HCT116 (cell line): Measurements from ENCODE around the gene DDX1. TPM values are rescaled to one million over a fixed set of nuclear protein-coding genes. Genes with fewer than 3 reads are reported as not detected.

Source experiments
- ATAC-seq: fragments of 200-7000 bp; cut with Tn5 transposase; 2 replicates; pipeline ENCODE4 v1.9.1; 2020; ENCODE audit warnings: mild to moderate bottlenecking, moderate library complexity
- BruUV-seq: library from RNA; stranded (reverse); fragments of 400-500 nt; replicated peaks from 2 replicates; lab custom pipeline; 2021; lab: Mats Ljungman, UMichigan
- CTCF ChIA-PET: fragments of 300-600 bp; sonication (Branson Sonifier 250); formaldehyde crosslinking; loops from one replicate; lab custom pipeline; 2021; ENCODE audit warnings: antibody characterized with exemption; lab: Charles Lee
- POLR2A ChIA-PET: fragments of 300-600, 350-600 bp; sonication (Branson Sonifier 250); formaldehyde crosslinking; loops from one replicate; lab custom pipeline; 2021; ENCODE audit warnings: antibody characterized with exemption; lab: Charles Lee
- RAD21 ChIA-PET, 2 experiments: fragments of 300-600 bp; sonication (Branson Sonifier 250); formaldehyde crosslinking; loops; one replicate each; lab custom pipeline; 2023; ENCODE audit warnings: low total read pairs in 2 of 2; ENCODE audit not compliant: uncharacterized antibody in 2 of 2, unreplicated experiment in 2 of 2, low non-redundant PET in 1 of 2; lab: Charles Lee
- DNase-seq: peaks from one replicate; pipeline ENCODE4 v3.0.0-alpha.2; 2010; ENCODE audit warnings: low read depth, low spot score
- H2AFZ ChIP-seq: fragments of 200-600 bp; shearing (Covaris generic), sonication (generic); 2 replicates; pipeline ENCODE4 v1.6.1; 2017; ENCODE audit warnings: low read depth, mixed run types, mixed read lengths, antibody characterized with exemption, low read length; ENCODE audit not compliant: poor library complexity, severe bottlenecking
- H3K27ac ChIP-seq: 2 replicates; pipeline ENCODE4 v1.5.1; 2012; ENCODE audit warnings: low read depth, low read length
- H3K27me3 ChIP-seq: fragments of 200-600 bp; sonication (generic); 2 replicates; pipeline ENCODE4 v1.6.1; 2016; ENCODE audit warnings: mixed run types, low read length, mixed read lengths; ENCODE audit not compliant: insufficient read depth
- H3K36me3 ChIP-seq, 2 experiments: fragments of 200-500 bp in 1 of 2; fragments of 200-600 bp in 1 of 2; sonication (Bioruptor generic) in 1 of 2; sonication (generic) in 1 of 2; 2 replicates each; pipeline versions ENCODE4 v1.5.1 to v1.6.1; 2014 to 2016; ENCODE audit warnings: low read length in 2 of 2, inconsistent platforms in 1 of 2, mixed read lengths in 1 of 2, mixed run types in 1 of 2; ENCODE audit not compliant: insufficient read depth in 2 of 2, control insufficient read depth in 1 of 2
- H3K4me1 ChIP-seq, 2 experiments: fragments of 200-600 bp in 1 of 2; sonication (generic) in 1 of 2; 2 replicates each; pipeline versions ENCODE4 v1.5.1 to v1.6.1; 2012 to 2017; ENCODE audit warnings: low read length in 2 of 2, inconsistent platforms in 1 of 2, mild to moderate bottlenecking in 1 of 2, mixed read lengths in 1 of 2, mixed run types in 1 of 2, moderate library complexity in 1 of 2; ENCODE audit not compliant: insufficient read depth in 2 of 2, control insufficient read depth in 1 of 2
- H3K4me2 ChIP-seq: fragments of 200-600 bp; sonication (generic); 2 replicates; pipeline ENCODE4 v1.6.1; 2017; ENCODE audit warnings: mixed run types, low read length, mixed read lengths
- H3K4me3 ChIP-seq, 2 experiments: fragments of 200-600 bp in 1 of 2; sonication (generic) in 1 of 2; replicated peaks in 1 of 2; 2 replicates each; pipeline ENCODE4 v1.5.1; 2011 to 2016; ENCODE audit warnings: low read length in 2 of 2, control low read depth in 1 of 2, low read depth in 1 of 2, mild to moderate bottlenecking in 1 of 2, mixed read lengths in 1 of 2, mixed run types in 1 of 2
- H3K79me2 ChIP-seq: fragments of 200-600 bp; sonication (generic); 2 replicates; pipeline ENCODE4 v1.6.1; 2017; ENCODE audit warnings: mild to moderate bottlenecking, mixed run types, low read length, moderate library complexity, mixed read lengths; ENCODE audit not compliant: insufficient read depth
- H3K9ac ChIP-seq: fragments of 200-600 bp; sonication (generic); 2 replicates; pipeline ENCODE4 v1.6.1; 2016; ENCODE audit warnings: low read length, mixed read lengths
- H3K9me2 ChIP-seq: fragments of 200-600 bp; sonication (generic), shearing (Covaris generic); 2 replicates; pipeline ENCODE4 v1.6.1; 2017; ENCODE audit warnings: mixed run types, mild to moderate bottlenecking, moderate library complexity; ENCODE audit not compliant: insufficient read depth
- H3K9me3 ChIP-seq, 2 experiments: fragments of 200-500 bp in 1 of 2; fragments of 200-600 bp in 1 of 2; sonication (Bioruptor generic) in 1 of 2; sonication (generic) in 1 of 2; 2 replicates each; pipeline ENCODE4 v1.6.1; 2014 to 2017; ENCODE audit warnings: low read length in 2 of 2, mixed read lengths in 2 of 2, inconsistent platforms in 1 of 2, low read depth in 1 of 2, mild to moderate bottlenecking in 1 of 2, mixed run types in 1 of 2, moderate library complexity in 1 of 2; ENCODE audit not compliant: control insufficient read depth in 1 of 2, insufficient read depth in 1 of 2
- H4K20me1 ChIP-seq: fragments of 200-600 bp; sonication (generic), shearing (Covaris generic); 2 replicates; pipeline ENCODE4 v1.6.1; 2017; ENCODE audit warnings: mixed run types, mild to moderate bottlenecking, moderate library complexity; ENCODE audit not compliant: insufficient read depth
- CBX3 ChIP-seq: IDR thresholded peaks from 2 replicates; pipeline ENCODE4 v1.6.1; 2012; ENCODE audit warnings: low read depth
- CEBPB ChIP-seq: IDR thresholded peaks from 2 replicates; pipeline ENCODE4 v1.6.1; 2012; ENCODE audit warnings: low read depth
- EGR1 ChIP-seq: IDR thresholded peaks from 2 replicates; pipeline ENCODE4 v1.6.1; 2012; ENCODE audit warnings: low read depth
- ELF1 ChIP-seq: IDR thresholded peaks from 2 replicates; pipeline ENCODE4 v1.6.1; 2012; ENCODE audit warnings: low read depth, borderline replicate concordance
- EZH2 ChIP-seq: fragments of 200-600 bp; sonication (generic); IDR thresholded peaks from 2 replicates; pipeline ENCODE4 v1.6.1; 2017; ENCODE audit warnings: antibody characterized with exemption, mixed run types
- EZH2phosphoT487 ChIP-seq: fragments of 200-600 bp; IDR thresholded peaks from 2 replicates; pipeline ENCODE4 v1.6.1; 2018; ENCODE audit warnings: antibody characterized with exemption, borderline replicate concordance
- FOSL1 ChIP-seq: IDR thresholded peaks from 2 replicates; pipeline ENCODE4 v1.6.1; 2012; ENCODE audit warnings: low read depth
- JUND ChIP-seq: IDR thresholded peaks from 2 replicates; pipeline ENCODE4 v1.6.1; 2012
- POLR2A ChIP-seq: IDR thresholded peaks from 2 replicates; pipeline ENCODE4 v1.7.0; 2011; ENCODE audit warnings: borderline replicate concordance; ENCODE audit not compliant: insufficient read depth, insufficient read length; ENCODE audit errors: extremely low read depth
- POLR2AphosphoS5 ChIP-seq: IDR thresholded peaks from 2 replicates; pipeline ENCODE4 v1.6.1; 2011; ENCODE audit warnings: mild to moderate bottlenecking, low read depth, low read length, moderate library complexity
- RAD21 ChIP-seq: IDR thresholded peaks from 2 replicates; pipeline ENCODE4 v1.6.1; 2012; ENCODE audit warnings: low read depth, mild to moderate bottlenecking
- SIN3A ChIP-seq: IDR thresholded peaks from 2 replicates; pipeline ENCODE4 v1.6.1; 2012; ENCODE audit warnings: low read depth
- TCF7L2 ChIP-seq: IDR thresholded peaks from 2 replicates; pipeline ENCODE4 v1.7.0; 2011; ENCODE audit warnings: borderline replicate concordance, inconsistent platforms; ENCODE audit not compliant: insufficient read depth, insufficient read length; ENCODE audit errors: extremely low read depth
- YY1 ChIP-seq: IDR thresholded peaks from 2 replicates; pipeline ENCODE4 v1.6.1; 2011; ENCODE audit warnings: low read length, low read depth, moderate library complexity, mild to moderate bottlenecking; ENCODE audit not compliant: insufficient replicate concordance; ENCODE audit errors: extremely low read depth
- ZFX ChIP-seq: fragments of 450-650 bp; IDR thresholded peaks from 2 replicates; pipeline ENCODE4 v1.6.1; 2017
- ZNF274 ChIP-seq: fragments of 200-500 bp; sonication (Bioruptor generic); IDR thresholded peaks from 2 replicates; pipeline ENCODE4 v1.6.1; 2014; ENCODE audit warnings: mild to moderate bottlenecking, low read depth, low read length, inconsistent platforms
- intact Hi-C: fragments of 100-400 bp; cut with micrococcal nuclease; formaldehyde crosslinking; loops from 2 replicates; pipeline ENCODE4 v1.10.0; 2022
- total RNA-seq: library from RNA; stranded (reverse); gene quantifications from one replicate; pipeline ENCODE4 v1.2.1, GENCODE V29; 2021; ENCODE audit not compliant: unreplicated experiment
- TF ChIP-seq, protein P1 (sequence below): IDR thresholded peaks from 2 replicates; pipeline ENCODE4 v1.6.1; 2012
- TF ChIP-seq, protein P2 (sequence below): IDR thresholded peaks from 2 replicates; pipeline ENCODE4 v1.6.1; 2012
- TF ChIP-seq, protein P3 (sequence below): IDR thresholded peaks from 2 replicates; pipeline ENCODE4 v1.6.1; 2011; ENCODE audit warnings: mild to moderate bottlenecking, low read length, moderate library complexity; ENCODE audit not compliant: insufficient replicate concordance; ENCODE audit errors: extremely low read depth

Gene DDX1
- total RNA-seq, 1 experiment from 2014 or later: 117 TPM

DNA sequence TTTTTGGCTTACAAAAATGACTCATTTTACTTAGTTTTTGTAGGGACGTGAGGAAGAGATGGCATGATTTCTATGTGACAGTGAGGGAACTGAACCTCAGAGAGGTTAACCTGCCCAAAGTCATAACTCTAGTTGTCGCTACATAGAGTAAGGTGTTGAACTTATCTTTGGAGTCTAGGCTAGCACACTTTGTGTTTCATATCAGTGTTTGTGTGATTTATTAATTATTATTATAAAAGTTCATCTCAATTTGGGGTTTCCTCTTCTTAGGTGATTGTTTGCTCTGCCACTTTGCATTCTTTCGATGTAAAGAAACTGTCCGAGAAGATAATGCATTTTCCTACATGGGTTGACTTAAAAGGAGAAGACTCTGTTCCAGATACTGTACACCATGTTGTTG lies 28.3 kb downstream of the DDX1 start:
- ChIA-PET CTCF (no interaction called here), POLR2A (no interaction called here), RAD21 (no interaction called here)
- H3K4me1 ChIP-seq: no peaks in the 10 kb centered on the region
- H3K27me3 ChIP-seq: no peaks in the 10 kb centered on the region
- no peaks in the 10 kb centered on the region for H3K79me2 ChIP-seq
- ATAC-seq: no peak
- no peaks in the 10 kb centered on the region for H3K9me3 ChIP-seq
- no peak overlapping the region for H3K9ac ChIP-seq
- intact Hi-C loops: no loop called here
- no peaks in the 10 kb centered on the region for H3K9me2 ChIP-seq
- no peak overlapping the region for H3K27ac ChIP-seq
- no TSS peak for BruUV-seq
- no peak overlapping the region for H2AFZ ChIP-seq
- DNase-seq: no peak
- no peak overlapping the region for H3K4me3 ChIP-seq
- H3K4me2 ChIP-seq: no peak overlapping the region
- H3K36me3 ChIP-seq: peaks cover 50 to 58% of the 10 kb centered on the region in 2 experiments
- no peak for TF ChIP-seq SIN3A
- TF ChIP-seq, protein P1, sequence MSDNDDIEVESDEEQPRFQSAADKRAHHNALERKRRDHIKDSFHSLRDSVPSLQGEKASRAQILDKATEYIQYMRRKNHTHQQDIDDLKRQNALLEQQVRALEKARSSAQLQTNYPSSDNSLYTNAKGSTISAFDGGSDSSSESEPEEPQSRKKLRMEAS: no peak
- TF ChIP-seq, protein P2, sequence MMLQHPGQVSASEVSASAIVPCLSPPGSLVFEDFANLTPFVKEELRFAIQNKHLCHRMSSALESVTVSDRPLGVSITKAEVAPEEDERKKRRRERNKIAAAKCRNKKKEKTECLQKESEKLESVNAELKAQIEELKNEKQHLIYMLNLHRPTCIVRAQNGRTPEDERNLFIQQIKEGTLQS: no peak
- TF ChIP-seq ELF1: no peak
- no peak for TF ChIP-seq TCF7L2
- no peak for TF ChIP-seq POLR2A
- no peak for TF ChIP-seq POLR2AphosphoS5
- TF ChIP-seq CBX3: no peak
- TF ChIP-seq ZFX: no peak
- TF ChIP-seq ZNF274: no peak
- TF ChIP-seq FOSL1: no peak
- TF ChIP-seq, all 23 proteins: peak for 0
- H4K20me1 ChIP-seq: no peaks in the 10 kb centered on the region; the same call in 1 of the 2 replicates

DNA sequence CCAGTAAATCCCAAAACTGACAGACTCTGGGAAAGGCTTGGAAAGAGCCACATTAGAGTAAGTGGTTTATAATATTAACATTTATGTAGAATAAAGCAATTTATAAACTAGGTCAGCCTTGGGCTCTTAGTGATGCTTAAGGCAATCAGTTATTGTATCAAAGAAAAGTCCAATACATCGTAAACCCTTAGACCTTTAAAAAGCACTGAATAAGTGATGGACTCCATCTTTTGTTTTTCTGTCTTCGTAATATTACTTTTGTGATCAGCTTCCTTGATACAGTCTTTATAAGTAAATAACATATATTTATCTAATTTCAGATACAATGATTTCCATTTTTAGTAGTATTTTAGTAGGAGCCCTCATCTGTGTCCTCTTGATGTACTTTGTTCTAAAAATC lies 28.7 kb downstream of the DDX1 start:
- CTCF ChIA-PET: no interaction called here
- H3K9me2 ChIP-seq: no peaks in the 10 kb centered on the region
- TF ChIP-seq RAD21: no peak
- no peak for TF ChIP-seq ZFX
- no peak for TF ChIP-seq POLR2A
- no peak for TF ChIP-seq ZNF274
- TF ChIP-seq EZH2: no peak
- TF ChIP-seq, protein P1: no peak
- TF ChIP-seq EZH2phosphoT487: no peak
- no peak for TF ChIP-seq CEBPB
- no peak for TF ChIP-seq YY1
- TF ChIP-seq, protein P3, sequence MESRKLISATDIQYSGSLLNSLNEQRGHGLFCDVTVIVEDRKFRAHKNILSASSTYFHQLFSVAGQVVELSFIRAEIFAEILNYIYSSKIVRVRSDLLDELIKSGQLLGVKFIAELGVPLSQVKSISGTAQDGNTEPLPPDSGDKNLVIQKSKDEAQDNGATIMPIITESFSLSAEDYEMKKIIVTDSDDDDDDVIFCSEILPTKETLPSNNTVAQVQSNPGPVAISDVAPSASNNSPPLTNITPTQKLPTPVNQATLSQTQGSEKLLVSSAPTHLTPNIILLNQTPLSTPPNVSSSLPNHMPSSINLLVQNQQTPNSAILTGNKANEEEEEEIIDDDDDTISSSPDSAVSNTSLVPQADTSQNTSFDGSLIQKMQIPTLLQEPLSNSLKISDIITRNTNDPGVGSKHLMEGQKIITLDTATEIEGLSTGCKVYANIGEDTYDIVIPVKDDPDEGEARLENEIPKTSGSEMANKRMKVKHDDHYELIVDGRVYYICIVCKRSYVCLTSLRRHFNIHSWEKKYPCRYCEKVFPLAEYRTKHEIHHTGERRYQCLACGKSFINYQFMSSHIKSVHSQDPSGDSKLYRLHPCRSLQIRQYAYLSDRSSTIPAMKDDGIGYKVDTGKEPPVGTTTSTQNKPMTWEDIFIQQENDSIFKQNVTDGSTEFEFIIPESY: no peak
- TF ChIP-seq JUND: no peak
- no peak for TF ChIP-seq TCF7L2
- TF ChIP-seq EGR1: no peak

More for the DNA sequence above, 28.7 kb downstream of the DDX1 start:
- Histone ChIP-seq H3K9ac (no peak overlapping the region), H3K4me1 (no peaks in the 10 kb centered on the region), H3K9me3 (no peaks in the 10 kb centered on the region), H2AFZ (no peak overlapping the region), H3K27ac (no peak overlapping the region), H4K20me1 (no peaks in the 10 kb centered on the region; the same call in 1 of the 2 replicates), H3K4me2 (no peak overlapping the region), H3K36me3 (peaks cover 50 to 59% of the 10 kb centered on the region in 2 experiments), H3K4me3 (no peak overlapping the region), H3K79me2 (no peaks in the 10 kb centered on the region), H3K27me3 (no peaks in the 10 kb centered on the region)
- intact Hi-C loops: no loop called here
- DNase-seq: no peak
- no peak for ATAC-seq
- ChIA-PET POLR2A (no interaction called here), RAD21 (no interaction called here)
- BruUV-seq: no TSS peak
